ENCODE data around the gene SPATA12.

SPATA12 gene

GRCh38 chr3:57120451-57121174 lies 60.1 kb downstream of the SPATA12 start:
- peak; percentile 41 for DNase-seq

Measured in NCI-H1105 treated with DMSO at 0.1 percent for 48 hours (cell line).